H4 (cell line): ENCODE data around the gene TYRP1. TPM values are rescaled to one million over a fixed set of nuclear protein-coding genes. Genes with fewer than 3 reads are reported as not detected.

ENCODE experiments used
- DNase-seq: peaks from one replicate; pipeline ENCODE4 v3.0.0-alpha.2; 2015; ENCODE audit warnings: low spot score
- total RNA-seq: library from RNA; depleted of rRNA; stranded (reverse); fragments of >200 nt; shearing (Covaris generic); gene quantifications from 2 replicates; pipeline ENCODE4 v1.2.3, GENCODE V29; 2014; rRNA removed

TYRP1 gene
- total RNA-seq, 1 experiment from 2014 or later, result 5.9 TPM

- no peak for DNase-seq
Observed at GRCh38 chr9:12735665-12736064, 42.5 kb downstream of the TYRP1 start.

- no peak for DNase-seq
Observed at GRCh38 chr9:12737871-12738270, 44.7 kb downstream of the TYRP1 start.

- DNase-seq, result peak; percentile 4
Observed at GRCh38 chr9:12739014-12739652, 45.9 kb downstream of the TYRP1 start.

GRCh38 chr9:12740845-12741244 lies 47.7 kb downstream of the TYRP1 start:
- DNase-seq, result no peak

- DNase-seq, result no peak
Observed at GRCh38 chr9:12748016-12748415, 54.8 kb downstream of the TYRP1 start.

- DNase-seq, result no peak
Observed at GRCh38 chr9:12748954-12749353, 55.8 kb downstream of the TYRP1 start.

GRCh38 chr9:12753931-12754330 lies 60.7 kb downstream of the TYRP1 start:
- no peak for DNase-seq

GRCh38 chr9:12759761-12760160 lies 66.6 kb downstream of the TYRP1 start:
- DNase-seq, result peak; percentile 61

Other genes with a start within 250 kb of the TYRP1 start
- gene LURAP1L, start 81.6 kb downstream of the TYRP1 start, total RNA-seq, result 10.6 and 15.2 TPM in 2 replicates